ENCODE measurements around the gene DNAI2.

DNA sequence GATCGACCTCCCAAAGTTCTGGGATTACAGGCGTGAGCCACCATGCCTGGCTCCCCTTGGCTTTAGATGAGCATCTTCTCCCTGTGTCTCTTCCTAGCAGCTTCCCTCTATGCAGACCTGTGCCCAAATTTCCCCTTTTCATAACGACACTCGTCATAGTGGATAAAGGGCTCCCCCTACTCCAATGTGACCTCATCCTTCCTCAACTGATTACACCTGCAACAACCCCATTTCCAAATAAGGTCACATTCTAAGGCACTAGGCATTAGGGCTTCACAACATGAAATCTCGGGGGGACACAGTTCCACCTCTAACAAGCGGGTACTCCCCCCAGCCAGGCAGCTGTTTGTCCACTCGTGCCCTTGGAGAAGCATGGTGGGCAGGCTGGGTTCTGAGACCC lies 62.3 kb downstream of the DNAI2 start:
- TF ChIP-seq, protein P1, sequence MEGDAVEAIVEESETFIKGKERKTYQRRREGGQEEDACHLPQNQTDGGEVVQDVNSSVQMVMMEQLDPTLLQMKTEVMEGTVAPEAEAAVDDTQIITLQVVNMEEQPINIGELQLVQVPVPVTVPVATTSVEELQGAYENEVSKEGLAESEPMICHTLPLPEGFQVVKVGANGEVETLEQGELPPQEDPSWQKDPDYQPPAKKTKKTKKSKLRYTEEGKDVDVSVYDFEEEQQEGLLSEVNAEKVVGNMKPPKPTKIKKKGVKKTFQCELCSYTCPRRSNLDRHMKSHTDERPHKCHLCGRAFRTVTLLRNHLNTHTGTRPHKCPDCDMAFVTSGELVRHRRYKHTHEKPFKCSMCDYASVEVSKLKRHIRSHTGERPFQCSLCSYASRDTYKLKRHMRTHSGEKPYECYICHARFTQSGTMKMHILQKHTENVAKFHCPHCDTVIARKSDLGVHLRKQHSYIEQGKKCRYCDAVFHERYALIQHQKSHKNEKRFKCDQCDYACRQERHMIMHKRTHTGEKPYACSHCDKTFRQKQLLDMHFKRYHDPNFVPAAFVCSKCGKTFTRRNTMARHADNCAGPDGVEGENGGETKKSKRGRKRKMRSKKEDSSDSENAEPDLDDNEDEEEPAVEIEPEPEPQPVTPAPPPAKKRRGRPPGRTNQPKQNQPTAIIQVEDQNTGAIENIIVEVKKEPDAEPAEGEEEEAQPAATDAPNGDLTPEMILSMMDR (conservative IDR thresholded peaks at IDR 0.05), result no peak
- TF ChIP-seq ZFX (IDR thresholded peaks at IDR 0.05), result no peak

Measured in C4-2B (cell line).